ENCODE measurements around the gene ATG4C. TPM values are rescaled to one million over a fixed set of nuclear protein-coding genes. Genes with fewer than 3 reads are reported as not detected.
"Not testable (repeated sequence)": the region's sequence is repeated elsewhere in the genome, so short reads cannot be mapped to it uniquely, and the experiment has no call there.

Gene ATG4C, protein sequence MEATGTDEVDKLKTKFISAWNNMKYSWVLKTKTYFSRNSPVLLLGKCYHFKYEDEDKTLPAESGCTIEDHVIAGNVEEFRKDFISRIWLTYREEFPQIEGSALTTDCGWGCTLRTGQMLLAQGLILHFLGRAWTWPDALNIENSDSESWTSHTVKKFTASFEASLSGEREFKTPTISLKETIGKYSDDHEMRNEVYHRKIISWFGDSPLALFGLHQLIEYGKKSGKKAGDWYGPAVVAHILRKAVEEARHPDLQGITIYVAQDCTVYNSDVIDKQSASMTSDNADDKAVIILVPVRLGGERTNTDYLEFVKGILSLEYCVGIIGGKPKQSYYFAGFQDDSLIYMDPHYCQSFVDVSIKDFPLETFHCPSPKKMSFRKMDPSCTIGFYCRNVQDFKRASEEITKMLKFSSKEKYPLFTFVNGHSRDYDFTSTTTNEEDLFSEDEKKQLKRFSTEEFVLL
- total RNA-seq (2022) (6.3 and 6.5 TPM in 2 replicates), Bru-seq, nascent RNA (percentile 53 among the genes with signal in this experiment), BruChase-seq, experiment 1, labeled RNA remaining after a 6-hour chase (percentile 48 among the genes with signal in this experiment), BruChase-seq, experiment 2, labeled RNA remaining after a 2-hour chase (percentile 58 among the genes with signal in this experiment)
- long read RNA-seq, transcript ATG4C-203 (11 exons, 2,890 nt): major isoform, 8 of 17 reads
- long read RNA-seq, partial matches to known transcripts: 1 of 17 reads
- long read RNA-seq, other reads (novel, unspliced or antisense): 5 of 17 reads

GRCh38 chr1:62783736-62784508, at the start of gene ATG4C:
Gene ATG4C, plus strand, starts transcription at chr1:62784132. Its CDS starts 19,655 bp downstream, at chr1:62803787.
- Mint-ChIP-seq H3K4me3 (ENCODE audit: unreplicated experiment) (no peak within 1 kb of the TSS), H3K27me3 (ENCODE audit: insufficient read depth, unreplicated experiment) (peaks cover 14% of the 10 kb centered on the region), H3K36me3 (ENCODE audit: insufficient read depth, unreplicated experiment) (no peaks in the 10 kb centered on the region), H3K4me1 (ENCODE audit: insufficient read depth, unreplicated experiment) (peaks cover 17% of the 10 kb centered on the region), H3K27ac (ENCODE audit: low read depth, unreplicated experiment) (no peak within 1 kb of the TSS), H3K9me3 (ENCODE audit: unreplicated experiment) (no peaks in the 10 kb centered on the region)
- DNase-seq (ENCODE audit: unreplicated experiment): peak; percentile 96
- intact Hi-C loops (cut with micrococcal nuclease): no loop called here
- POLR2A ChIA-PET: interaction anchor here (0.6 to 1.1 kb wide), 3 partner anchors 61 to 347 kb away, joined by 3 read pairs; partner anchors contain the start of gene USP1
- BruUV-seq (replicated peaks): TSS peak; percentile 65
- CTCF ChIA-PET: interaction anchor here (0.7 kb wide), 1 partner anchor 759 kb away, joined by 4 read pairs; no protein-coding TSS in a partner anchor
- TF ChIP-seq CTCF (IDR thresholded peaks at IDR 0.05; ENCODE audit: unreplicated experiment): no peak

GRCh38 chr1:62735491-62736171, 48.3 kb upstream of the ATG4C start:
- no peak overlapping the region for H3K27ac Mint-ChIP-seq (ENCODE audit: low read depth, unreplicated experiment)
- CTCF ChIA-PET: interaction anchor here (0.5 to 2.8 kb wide), 5 partner anchors 11 to 228 kb away, joined by 3 to 21 read pairs (median 3); no protein-coding TSS in a partner anchor
- no TSS peak for BruUV-seq (replicated peaks)

GRCh38 chr1:62740701-62741100, 43.2 kb upstream of the ATG4C start:
- H3K36me3 Mint-ChIP-seq (ENCODE audit: insufficient read depth, unreplicated experiment); H3K4me3 Mint-ChIP-seq (ENCODE audit: unreplicated experiment); intact Hi-C loops (cut with micrococcal nuclease); DNase-seq (ENCODE audit: unreplicated experiment); H3K4me1 Mint-ChIP-seq (ENCODE audit: insufficient read depth, unreplicated experiment); CTCF ChIA-PET; BruUV-seq (replicated peaks); H3K27ac Mint-ChIP-seq (ENCODE audit: low read depth, unreplicated experiment): not testable (repeated sequence)
- Mint-ChIP-seq H3K27me3 (ENCODE audit: insufficient read depth, unreplicated experiment) (peaks cover 13% of the 10 kb centered on the region), H3K9me3 (ENCODE audit: unreplicated experiment) (peaks cover 11% of the 10 kb centered on the region)
- POLR2A ChIA-PET: interaction anchor here (1.4 kb wide), 1 partner anchor 52 kb away, joined by 3 read pairs; no protein-coding TSS in a partner anchor

More at GRCh38 chr1:62735491-62736171, 48.3 kb upstream of the ATG4C start:
- POLR2A ChIA-PET: interaction anchor here (1.2 kb wide), 1 partner anchor 47 kb away, joined by 4 read pairs; the partner anchor contains the start of gene DOCK7
- Mint-ChIP-seq H3K36me3 (ENCODE audit: insufficient read depth, unreplicated experiment) (no peaks in the 10 kb centered on the region), H3K9me3 (ENCODE audit: unreplicated experiment) (peaks cover 5% of the 10 kb centered on the region), H3K4me1 (ENCODE audit: insufficient read depth, unreplicated experiment) (peaks cover 6% of the 10 kb centered on the region), H3K4me3 (ENCODE audit: unreplicated experiment) (no peak overlapping the region), H3K27me3 (ENCODE audit: insufficient read depth, unreplicated experiment) (peaks cover 5% of the 10 kb centered on the region)
- peak; percentile 13 for DNase-seq (ENCODE audit: unreplicated experiment)
- TF ChIP-seq CTCF (IDR thresholded peaks at IDR 0.05; ENCODE audit: unreplicated experiment): no peak
- intact Hi-C loops (cut with micrococcal nuclease): no loop called here
